H1 (cell line): ENCODE results near the gene RAD18. TPM values are rescaled to one million over a fixed set of nuclear protein-coding genes. Genes with fewer than 3 reads are reported as not detected.

Experiments
- CTCF ChIA-PET: fragments of 300-600 bp; sonication (Branson Sonifier 250); formaldehyde crosslinking; loops from one replicate; lab custom pipeline; 2021; ENCODE audit not compliant: partially characterized antibody; lab: Charles Lee
- POLR2A ChIA-PET: fragments of 300-600 bp; sonication (Branson Sonifier 250); formaldehyde crosslinking; loops from one replicate; lab custom pipeline; 2021; ENCODE audit warnings: inconsistent platforms; ENCODE audit not compliant: partially characterized antibody; lab: Charles Lee
- DNase-seq, 2 experiments: peaks; one replicate each; pipeline versions ENCODE4 v3.0.0 to v3.0.0-alpha.2; 2010 to 2022; ENCODE audit warnings: low spot score in 2 of 2, low read depth in 1 of 2, mixed read lengths in 1 of 2
- FAIRE-seq: peaks from 2 replicates; lab custom pipeline; 2011; peaks lifted over from hg19 to GRCh38; lab: Jason Lieb, UNC
- H2AFZ ChIP-seq: 2 replicates; pipeline ENCODE4 v1.8.1; 2012; ENCODE audit warnings: low read length, inconsistent platforms
- H2AK5ac ChIP-seq: 2 replicates; pipeline ENCODE4 v1.6.1; 2013; ENCODE audit warnings: low read depth, low read length
- H2BK120ac ChIP-seq: replicated peaks from 2 replicates; pipeline ENCODE3; 2013; ENCODE audit warnings: low read depth, low read length, inconsistent platforms
- H2BK12ac ChIP-seq: 2 replicates; pipeline ENCODE4 v1.6.1; 2013; ENCODE audit warnings: low read depth, low read length
- H2BK15ac ChIP-seq: 2 replicates; pipeline ENCODE4 v1.6.1; 2013; ENCODE audit warnings: low read length
- H2BK20ac ChIP-seq: 2 replicates; pipeline ENCODE4 v1.6.1; 2013; ENCODE audit warnings: low read length
- H2BK5ac ChIP-seq: 2 replicates; pipeline ENCODE4 v1.6.1; 2013; ENCODE audit warnings: low read depth, low read length
- H3K14ac ChIP-seq: 2 replicates; pipeline ENCODE4 v1.6.1; 2013; ENCODE audit warnings: inconsistent platforms; ENCODE audit not compliant: insufficient read length
- H3K18ac ChIP-seq: 2 replicates; pipeline ENCODE4 v1.6.1; 2013; ENCODE audit warnings: low read length; ENCODE audit errors: extremely low read depth
- H3K23ac ChIP-seq: 2 replicates; pipeline ENCODE4 v1.6.1; 2013; ENCODE audit warnings: inconsistent platforms; ENCODE audit not compliant: insufficient read length
- H3K23me2 ChIP-seq: 2 replicates; pipeline ENCODE4 v1.6.1; 2013; ENCODE audit warnings: low read depth, low read length
- H3K27ac ChIP-seq: 2 replicates; pipeline ENCODE4 v1.6.1; 2011; ENCODE audit warnings: low read depth, low read length, inconsistent platforms
- H3K27me3 ChIP-seq, 4 experiments: replicated peaks in 1 of 4; 1 replicate in 1 of 4; 2 replicates in 3 of 4; pipeline versions ENCODE4 v1.6.1 to v1.8.1; 2011 to 2013; ENCODE audit warnings: low read length in 3 of 4, mild to moderate bottlenecking in 3 of 4, inconsistent platforms in 2 of 4, mixed read lengths in 2 of 4, moderate library complexity in 1 of 4; ENCODE audit not compliant: control insufficient read depth in 3 of 4, insufficient read depth in 3 of 4; ENCODE audit errors: extremely low read depth in 1 of 4
- H3K36me3 ChIP-seq, 4 experiments: 2 replicates each; pipeline versions ENCODE4 v1.6.1 to v1.8.1; 2011 to 2013; ENCODE audit warnings: mild to moderate bottlenecking in 4 of 4, low read length in 3 of 4, moderate library complexity in 2 of 4, control low read depth in 1 of 4, inconsistent platforms in 1 of 4; ENCODE audit not compliant: insufficient read depth in 4 of 4, control insufficient read depth in 2 of 4
- H3K4ac ChIP-seq: replicated peaks from 2 replicates; pipeline ENCODE3; 2013; ENCODE audit warnings: low read length, low read depth, mixed read lengths, inconsistent platforms; ENCODE audit not compliant: insufficient read length
- H3K4me1 ChIP-seq, 4 experiments: replicated peaks in 1 of 4; 1 replicate in 1 of 4; 2 replicates in 3 of 4; pipeline versions ENCODE4 v1.6.1 to v1.8.1; 2011 to 2013; ENCODE audit warnings: low read length in 3 of 4, inconsistent platforms in 2 of 4, mixed read lengths in 1 of 4; ENCODE audit not compliant: insufficient read depth in 4 of 4, control insufficient read depth in 3 of 4
- H3K4me2 ChIP-seq, 2 experiments: 2 replicates each; pipeline versions ENCODE4 v1.6.1 to v1.8.1; 2011 to 2013; ENCODE audit warnings: low read depth in 2 of 2, low read length in 2 of 2, control low read depth in 1 of 2, inconsistent platforms in 1 of 2, mild to moderate bottlenecking in 1 of 2; ENCODE audit not compliant: insufficient read depth in 1 of 2
- H3K4me3 ChIP-seq, 4 experiments: fragments of 200-600, 300-600 bp in 1 of 4; sonication (generic), shearing (Covaris generic), sonication (Bioruptor Twin) in 1 of 4; 2 replicates each; pipeline versions ENCODE4 v1.5.1 to v1.8.1; 2011 to 2016; ENCODE audit warnings: low read length in 4 of 4, low read depth in 3 of 4, control low read depth in 2 of 4, inconsistent platforms in 2 of 4, mild to moderate bottlenecking in 2 of 4, mixed read lengths in 1 of 4, moderate library complexity in 1 of 4; ENCODE audit not compliant: insufficient read depth in 2 of 4; ENCODE audit errors: extremely low read depth in 1 of 4
- H3K56ac ChIP-seq: replicated peaks from 2 replicates; pipeline ENCODE3; 2013; ENCODE audit warnings: low read depth, mild to moderate bottlenecking, mixed read lengths, low read length, inconsistent platforms; ENCODE audit not compliant: insufficient read length
- H3K79me1 ChIP-seq: 2 replicates; pipeline ENCODE4 v1.6.1; 2013; ENCODE audit warnings: low read depth, low read length, control low read depth
- H3K79me2 ChIP-seq, 2 experiments: 2 replicates each; pipeline versions ENCODE4 v1.6.1 to v1.8.1; 2012 to 2013; ENCODE audit warnings: low read length in 2 of 2, mild to moderate bottlenecking in 2 of 2, inconsistent platforms in 1 of 2; ENCODE audit not compliant: insufficient read depth in 2 of 2, control insufficient read depth in 1 of 2
- H3K9ac ChIP-seq, 4 experiments: replicated peaks in 1 of 4; 1 replicate in 1 of 4; 2 replicates in 3 of 4; pipeline versions ENCODE4 v1.6.1 to v1.8.1; 2011 to 2013; ENCODE audit warnings: low read depth in 3 of 4, low read length in 3 of 4, control low read depth in 2 of 4, mild to moderate bottlenecking in 2 of 4, moderate library complexity in 2 of 4, inconsistent platforms in 1 of 4; ENCODE audit errors: extremely low read depth in 1 of 4
- H3K9me3 ChIP-seq, 2 experiments: 2 replicates each; pipeline versions ENCODE4 v1.6.1 to v1.8.1; 2012 to 2013; ENCODE audit warnings: mild to moderate bottlenecking in 2 of 2, moderate library complexity in 2 of 2, control low read depth in 1 of 2, inconsistent platforms in 1 of 2, low read depth in 1 of 2, low read length in 1 of 2, mixed read lengths in 1 of 2; ENCODE audit not compliant: insufficient read depth in 2 of 2
- H4K20me1 ChIP-seq, 2 experiments: replicated peaks in 1 of 2; 2 replicates each; pipeline versions ENCODE3 to v1.8.1; 2011 to 2013; ENCODE audit warnings: inconsistent platforms in 2 of 2, low read length in 2 of 2, mild to moderate bottlenecking in 1 of 2; ENCODE audit not compliant: insufficient read depth in 2 of 2, control insufficient read depth in 1 of 2
- H4K5ac ChIP-seq: 2 replicates; pipeline ENCODE4 v1.6.1; 2013; ENCODE audit warnings: low read length, low read depth, mixed read lengths, inconsistent platforms; ENCODE audit not compliant: insufficient read length
- H4K8ac ChIP-seq: 2 replicates; pipeline ENCODE4 v1.8.0; 2013; ENCODE audit warnings: mild to moderate bottlenecking, moderate library complexity, low read length, inconsistent platforms; ENCODE audit not compliant: insufficient read depth; ENCODE audit errors: extremely low read depth
- H4K91ac ChIP-seq: replicated peaks from 2 replicates; pipeline ENCODE3; 2013; ENCODE audit warnings: low read length, mixed read lengths, inconsistent platforms; ENCODE audit not compliant: insufficient read length
- KDM4A ChIP-seq: IDR thresholded peaks from one replicate; pipeline ENCODE4 v1.7.1; 2012; ENCODE audit warnings: low read depth, mild to moderate bottlenecking, moderate library complexity, low read length, inconsistent platforms; ENCODE audit not compliant: severe bottlenecking
- TEAD4 ChIP-seq: IDR thresholded peaks from 2 replicates; pipeline ENCODE4 v1.6.1; 2012; ENCODE audit warnings: low read depth, low read length, inconsistent platforms, mixed read lengths
- WGBS, 2 experiments: shearing (Covaris generic) in 1 of 2; methylation state at CpG; one replicate each; pipeline versions ENCODE4 v1.1.6 to v1.1.7; 2013 to 2015; ENCODE audit warnings: low lambda C conversion rate in 2 of 2, mixed read lengths in 2 of 2, inconsistent platforms in 1 of 2, low coverage in 1 of 2, missing lambda C conversion rate in 1 of 2; ENCODE audit not compliant: insufficient replicate concordance in 2 of 2, insufficient coverage in 1 of 2, insufficient read length in 1 of 2; ENCODE audit errors: extremely low coverage in 1 of 2, missing lambda C conversion rate in 1 of 2; 5-methylcytosine and 5-hydroxymethylcytosine counted together
- polyA plus RNA-seq, 7 experiments: library from polyadenylated mRNA; depleted of rRNA in 3 of 7; stranded (reverse) in 5 of 7; unstranded in 2 of 7; fragments of >200 nt in 5 of 7; fragments of 200-250 nt in 2 of 7; gene quantifications; 1 replicate in 5 of 7; 2 replicates in 1 of 7; 4 replicates in 1 of 7; pipeline versions ENCODE4 v1.2.1 to v1.2.3, GENCODE V29; 2011 to 2013; ENCODE audit warnings: missing spikeins in 2 of 7, mixed read lengths in 2 of 7
- total RNA-seq: library from RNA; stranded (reverse); fragmentation: NEBNext Ultra II Directional; extraction: Animal tissue kit (Norgen Biotek cat#: 25700); gene quantifications from 2 replicates; pipeline ENCODE4 v1.2.1, GENCODE V29; 2021

Gene RAD18
- total and polyA plus RNA-seq, 2 of the 8 experiments (the other 6 are each of a cell fraction or from before 2014, with no cell fraction given) = 13.0 to 23.2 TPM

- no peak overlapping the region for H2BK20ac ChIP-seq
- H3K9ac ChIP-seq = no peak overlapping the region
- no peak overlapping the region for H3K56ac ChIP-seq
- H3K79me2 ChIP-seq = no peaks in the 10 kb centered on the region
- no peaks in the 10 kb centered on the region for H3K36me3 ChIP-seq
- POLR2A ChIA-PET = no interaction called here
- H3K4me2 ChIP-seq = no peak overlapping the region
- H3K4ac ChIP-seq = no peak overlapping the region
- TF ChIP-seq KDM4A (no peak), TEAD4 (peak; percentile 25; the same call in 1 of the 2 replicates)
- no peaks in the 10 kb centered on the region for H4K20me1 ChIP-seq
- H2AK5ac ChIP-seq = no peak overlapping the region
- no peak overlapping the region for H3K14ac ChIP-seq
- H3K4me1 ChIP-seq = peaks cover 0 to 2% (median 0%) of the 10 kb centered on the region in 4 experiments; a peak in 3 of 7 replicates
- no peaks in the 10 kb centered on the region for H3K23me2 ChIP-seq
- no peak overlapping the region for H2BK15ac ChIP-seq
- no peak overlapping the region for H3K23ac ChIP-seq
- H4K91ac ChIP-seq = no peak overlapping the region
- no peak overlapping the region for H2BK12ac ChIP-seq
- no peak overlapping the region for H2BK5ac ChIP-seq
- H2BK120ac ChIP-seq = no peak overlapping the region
- H4K8ac ChIP-seq = no peak overlapping the region
- no peaks in the 10 kb centered on the region; the same call in 1 of the 2 replicates for H3K79me1 ChIP-seq
- CTCF ChIA-PET = no interaction called here
- no peak overlapping the region for H2AFZ ChIP-seq
- no peak overlapping the region for H3K27ac ChIP-seq
- DNase-seq (no peak), FAIRE-seq (no peak)
- WGBS, 2 experiments = 91% methylated on average over 2 of the region's 2 CpGs; no CpG with 5 or more reads in 1 of the 2 experiments
- H3K9me3 ChIP-seq = no peaks in the 10 kb centered on the region
- no peak overlapping the region for H3K18ac ChIP-seq
- no peak overlapping the region for H4K5ac ChIP-seq
- H3K27me3 ChIP-seq = no peaks in the 10 kb centered on the region
- no peak overlapping the region for H3K4me3 ChIP-seq
Measured at GRCh38 chr3:8869613-8870012, 93.7 kb downstream of the RAD18 start.
